Epidermal melanocyte (primary cell): ENCODE measurements around the gene LEMD1.
"Not testable (repeated sequence)": the region's sequence is repeated elsewhere in the genome, so short reads cannot be mapped to it uniquely, and the experiment has no call there.

ENCODE experiments used
- DNase-seq: peaks from one replicate; pipeline ENCODE4 v3.0.0; 2011; ENCODE audit warnings: low spot score; ENCODE audit not compliant: insufficient read length

The LEMD1 gene

GRCh38 chr1:205447457-205448341, 25.8 kb upstream of the LEMD1 start:
- DNase-seq = no peak

GRCh38 chr1:205446828-205447227, 25.0 kb upstream of the LEMD1 start:
- DNase-seq = no peak

- DNase-seq = no peak
Measured at GRCh38 chr1:205445646-205445935, 23.7 kb upstream of the LEMD1 start.

- no peak for DNase-seq
Measured at GRCh38 chr1:205444931-205445645, 23.2 kb upstream of the LEMD1 start.

- no peak for DNase-seq
Measured at GRCh38 chr1:205444300-205444930, 22.6 kb upstream of the LEMD1 start.

GRCh38 chr1:205443585-205444299, 21.9 kb upstream of the LEMD1 start:
- no peak for DNase-seq

- DNase-seq = no peak
Measured at GRCh38 chr1:205442051-205442725, 20.3 kb upstream of the LEMD1 start.

GRCh38 chr1:205441716-205442050, 19.8 kb upstream of the LEMD1 start:
- DNase-seq = no peak

GRCh38 chr1:205441318-205441633, 19.4 kb upstream of the LEMD1 start:
- no peak for DNase-seq

GRCh38 chr1:205440476-205441317, 18.8 kb upstream of the LEMD1 start:
- peak; percentile 68 for DNase-seq

- no peak for DNase-seq
Measured at GRCh38 chr1:205440121-205440475, 18.2 kb upstream of the LEMD1 start.

- DNase-seq = no peak
Measured at GRCh38 chr1:205438213-205439158, 16.6 kb upstream of the LEMD1 start.

GRCh38 chr1:205437570-205437969, 15.7 kb upstream of the LEMD1 start:
- DNase-seq = no peak

GRCh38 chr1:205436776-205437410, 15.0 kb upstream of the LEMD1 start:
- no peak for DNase-seq

- no peak for DNase-seq
Measured at GRCh38 chr1:205435578-205436573, 14.0 kb upstream of the LEMD1 start.

- no peak for DNase-seq
Measured at GRCh38 chr1:205434738-205435137, 12.9 kb upstream of the LEMD1 start.

GRCh38 chr1:205432692-205433091, 10.8 kb upstream of the LEMD1 start:
- not testable (repeated sequence) for DNase-seq

- DNase-seq = no peak
Measured at GRCh38 chr1:205432116-205432515, 10.3 kb upstream of the LEMD1 start.
